HepG2 (cell line): Measurements from ENCODE around the gene YIPF7.

Source experiments
- ARNT ChIP-seq: fragments of 450-650 bp; IDR thresholded peaks from 2 replicates; pipeline ENCODE4 v1.6.1; 2017
- ATM ChIP-seq: fragments of 450-650 bp; IDR thresholded peaks from 2 replicates; pipeline ENCODE4 v1.7.1; 2017; ENCODE audit warnings: mild to moderate bottlenecking, borderline replicate concordance
- DPF2 ChIP-seq: sonication (generic); formaldehyde crosslinking; IDR thresholded peaks from 2 replicates; pipeline ENCODE4 v1.4.0; 2020; ENCODE audit warnings: mild to moderate bottlenecking, low read depth, missing genetic modification reagents, borderline replicate concordance
- MAFG ChIP-seq: sonication (generic); formaldehyde crosslinking; IDR thresholded peaks from 2 replicates; pipeline ENCODE4 v1.5.1; 2020; ENCODE audit warnings: mild to moderate bottlenecking, missing genetic modification reagents
- NR1H2 ChIP-seq: sonication (generic); formaldehyde crosslinking; IDR thresholded peaks from 2 replicates; pipeline ENCODE4 v1.8.1; 2022; ENCODE audit warnings: low read depth, missing genetic modification reagents, borderline replicate concordance
- POLR2A ChIP-seq, 2 experiments: IDR thresholded peaks; 2 replicates each; pipeline ENCODE4 v1.6.1; 2011; ENCODE audit warnings: low read depth in 2 of 2, low read length in 2 of 2, mild to moderate bottlenecking in 1 of 2, moderate library complexity in 1 of 2; ENCODE audit not compliant: insufficient read depth in 1 of 2
- POLR2G ChIP-seq: fragments of 200-400 bp; formaldehyde crosslinking; IDR thresholded peaks from 2 replicates; pipeline ENCODE4 v1.6.1; 2018; ENCODE audit warnings: mild to moderate bottlenecking, low read depth, low read length, moderate library complexity
- SKI ChIP-seq: fragments of 450-650 bp; IDR thresholded peaks from one replicate; pipeline ENCODE4 v1.6.1; 2018; ENCODE audit warnings: mild to moderate bottlenecking; ENCODE audit not compliant: partially characterized antibody
- TAF1 ChIP-seq: sonication (generic); formaldehyde crosslinking; IDR thresholded peaks from 2 replicates; pipeline ENCODE4 v1.4.0; 2020; ENCODE audit warnings: missing genetic modification reagents
- TP53 ChIP-seq: sonication (generic); formaldehyde crosslinking; conservative IDR thresholded peaks from 2 replicates; pipeline ENCODE4 v1.4.0; 2020; ENCODE audit warnings: missing genetic modification reagents
- U2AF2 ChIP-seq: fragments of 200-400 bp; formaldehyde crosslinking; IDR thresholded peaks from 2 replicates; pipeline ENCODE4 v1.6.1; 2017; ENCODE audit warnings: low read depth, mild to moderate bottlenecking, low read length
- ZNF383 ChIP-seq: sonication (generic); formaldehyde crosslinking; IDR thresholded peaks from 2 replicates; pipeline ENCODE4 v1.4.0; 2020; ENCODE audit warnings: missing genetic modification reagents, mild to moderate bottlenecking, borderline replicate concordance
- ZNF879 ChIP-seq: sonication (generic); formaldehyde crosslinking; IDR thresholded peaks from 2 replicates; pipeline ENCODE4 v1.8.1; 2023; ENCODE audit warnings: missing genetic modification reagents
- TF ChIP-seq, protein P1 (sequence below): sonication (generic); formaldehyde crosslinking; IDR thresholded peaks from 2 replicates; pipeline ENCODE4 v1.5.0; 2020; ENCODE audit warnings: mild to moderate bottlenecking, missing genetic modification reagents, moderate library complexity

DNA sequence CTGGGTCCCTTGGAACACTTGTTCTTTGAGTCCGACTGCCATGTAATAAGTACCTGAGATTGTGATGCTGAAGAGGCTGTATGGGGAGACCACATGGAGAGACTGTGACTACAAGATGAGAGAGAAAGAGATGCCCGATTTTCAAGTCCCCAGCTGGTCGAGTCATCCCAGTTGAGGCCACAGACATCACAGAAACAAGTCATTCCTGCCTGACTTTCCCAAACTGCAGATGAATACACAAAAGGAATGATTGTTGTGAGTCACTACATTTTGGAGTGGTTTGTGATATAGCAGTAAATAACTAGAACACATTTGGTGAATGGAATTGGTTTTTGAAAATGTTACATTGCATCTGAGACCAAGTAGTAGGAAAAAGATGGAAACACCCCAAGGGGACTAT, 9.0 kb upstream of the YIPF7 start:
- TF ChIP-seq POLR2A (IDR thresholded peaks at IDR 0.05; ENCODE audit: insufficient read depth in 1 of 2, low read depth in 2 of 2, low read length in 2 of 2) (no peak), TP53 (CRISPR knock-in tag) (no peak), ATM (no peak), TAF1 (CRISPR knock-in tag) (no peak), SKI (no peak), NR1H2 (CRISPR knock-in tag) (no peak), ARNT (no peak), ZNF383 (CRISPR knock-in tag) (no peak), ZNF879 (CRISPR knock-in tag) (no peak), DPF2 (CRISPR knock-in tag) (no peak), POLR2G (no peak), U2AF2 (no peak), MAFG (CRISPR knock-in tag) (no peak)
- TF ChIP-seq, protein P1, sequence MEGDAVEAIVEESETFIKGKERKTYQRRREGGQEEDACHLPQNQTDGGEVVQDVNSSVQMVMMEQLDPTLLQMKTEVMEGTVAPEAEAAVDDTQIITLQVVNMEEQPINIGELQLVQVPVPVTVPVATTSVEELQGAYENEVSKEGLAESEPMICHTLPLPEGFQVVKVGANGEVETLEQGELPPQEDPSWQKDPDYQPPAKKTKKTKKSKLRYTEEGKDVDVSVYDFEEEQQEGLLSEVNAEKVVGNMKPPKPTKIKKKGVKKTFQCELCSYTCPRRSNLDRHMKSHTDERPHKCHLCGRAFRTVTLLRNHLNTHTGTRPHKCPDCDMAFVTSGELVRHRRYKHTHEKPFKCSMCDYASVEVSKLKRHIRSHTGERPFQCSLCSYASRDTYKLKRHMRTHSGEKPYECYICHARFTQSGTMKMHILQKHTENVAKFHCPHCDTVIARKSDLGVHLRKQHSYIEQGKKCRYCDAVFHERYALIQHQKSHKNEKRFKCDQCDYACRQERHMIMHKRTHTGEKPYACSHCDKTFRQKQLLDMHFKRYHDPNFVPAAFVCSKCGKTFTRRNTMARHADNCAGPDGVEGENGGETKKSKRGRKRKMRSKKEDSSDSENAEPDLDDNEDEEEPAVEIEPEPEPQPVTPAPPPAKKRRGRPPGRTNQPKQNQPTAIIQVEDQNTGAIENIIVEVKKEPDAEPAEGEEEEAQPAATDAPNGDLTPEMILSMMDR (CRISPR knock-in tag), result no peak
